GM03348 (cell line): ENCODE data around the gene SIX3.

ENCODE experiments used
- DNase-seq: peaks from one replicate; pipeline ENCODE4 v3.0.0; 2012; ENCODE audit warnings: low spot score

SIX3 gene

DNA sequence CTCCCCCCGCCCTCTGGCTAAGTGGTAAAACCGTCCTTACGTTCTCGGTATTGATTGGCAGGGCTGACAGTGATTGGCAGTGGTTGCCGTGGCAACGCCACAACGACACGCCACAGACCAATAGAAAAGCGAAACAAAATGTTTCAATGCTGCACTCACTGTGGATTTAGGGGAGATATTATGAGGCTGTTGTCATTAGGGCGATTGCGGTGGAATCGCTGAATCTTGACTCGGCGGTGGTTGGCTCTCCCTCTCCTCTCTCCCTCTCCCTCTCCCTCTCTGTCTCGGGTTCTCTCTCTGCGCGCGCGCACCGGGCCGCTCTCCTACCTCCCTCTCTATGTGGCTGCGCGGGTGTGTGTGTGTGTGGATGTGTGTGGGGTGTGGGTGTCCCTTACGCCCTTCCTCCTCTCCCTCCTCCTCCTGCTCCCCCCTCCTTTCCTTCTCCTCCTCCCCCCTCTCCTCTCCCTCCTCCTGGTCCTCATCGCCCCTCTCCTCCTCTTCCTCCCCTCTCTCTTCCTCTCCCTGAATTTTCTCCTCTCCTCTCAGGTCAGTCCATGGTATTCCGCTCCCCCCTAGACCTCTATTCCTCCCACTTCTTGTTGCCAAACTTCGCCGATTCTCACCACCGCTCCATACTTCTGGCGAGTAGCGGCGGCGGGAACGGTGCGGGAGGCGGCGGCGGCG lies at the start of gene SIX3:
Gene SIX3 (plus strand): TSS at position 152 of the 684 bp plus-strand sequence. CDS start 403 bp downstream, at position 555.
- DNase-seq: peak; percentile 53

- no peak for DNase-seq
These were observed 47.4 kb upstream of the SIX3 start for GRCh38 chr2:44894058-44894457.

DNA sequence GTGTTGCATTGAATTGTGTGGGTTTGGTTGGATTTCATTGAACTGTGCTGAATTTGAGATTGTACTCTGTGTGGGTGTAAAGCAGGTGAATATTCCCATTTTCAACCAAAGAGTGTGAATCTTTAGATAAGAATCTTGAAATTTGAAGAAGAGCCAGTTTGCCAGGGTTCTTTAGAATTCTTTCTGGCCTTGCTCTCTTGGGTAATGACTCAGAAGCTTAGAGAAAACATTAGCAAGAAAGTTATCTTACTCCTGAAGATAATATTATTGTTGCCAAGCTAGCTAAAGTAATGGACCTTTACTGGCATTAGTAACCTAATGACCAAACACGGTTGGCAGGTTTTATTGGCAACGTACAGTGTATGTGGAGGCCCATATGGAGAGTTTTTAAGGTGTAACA lies 46.4 kb upstream of the SIX3 start:
- DNase-seq: no peak

- no peak for DNase-seq
These were observed 44.1 kb upstream of the SIX3 start for GRCh38 chr2:44897406-44897805.

- no peak for DNase-seq
These were observed 39.0 kb upstream of the SIX3 start for GRCh38 chr2:44902217-44903137.

DNA sequence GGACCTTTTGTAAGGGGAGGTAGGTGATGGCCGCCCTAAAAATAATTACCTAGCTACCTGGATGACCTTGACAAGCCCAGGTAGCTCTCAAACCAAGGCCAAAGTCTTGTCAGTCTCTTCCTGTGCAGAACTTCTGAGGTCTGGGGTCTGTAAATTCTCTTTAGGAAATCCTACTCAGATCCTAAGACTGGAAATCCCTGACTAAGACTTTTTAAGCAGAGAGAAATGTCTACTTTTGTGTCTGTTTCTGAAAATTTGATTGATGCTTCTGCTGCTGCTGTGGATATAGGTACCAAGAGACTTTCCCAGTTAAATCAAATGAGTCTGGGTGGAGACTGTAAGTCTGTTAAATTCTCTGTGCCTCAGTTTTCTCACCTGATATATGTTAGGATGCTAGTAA lies 36.9 kb upstream of the SIX3 start:
- no peak for DNase-seq

DNA sequence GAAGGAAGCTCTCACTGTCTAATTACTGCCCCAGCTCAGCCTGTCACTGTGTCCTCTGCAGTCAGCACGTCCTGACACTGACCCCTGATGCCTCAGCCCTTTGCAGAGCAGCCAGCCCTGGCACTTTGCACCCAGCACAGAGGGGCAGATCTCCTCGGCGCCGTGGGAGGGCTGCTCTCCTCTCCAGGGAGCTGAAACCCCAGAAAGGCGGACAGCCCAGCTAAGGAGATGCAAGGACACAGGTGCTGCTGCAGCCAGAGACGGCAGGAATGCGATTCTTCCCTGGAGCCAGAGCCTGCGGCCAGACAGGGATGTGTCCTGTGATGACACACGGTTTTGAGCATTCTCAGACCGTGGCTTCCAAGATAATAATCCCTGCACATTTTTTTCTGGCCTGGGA lies 34.5 kb upstream of the SIX3 start:
- DNase-seq: peak; percentile 16

GRCh38 chr2:44909831-44910230 lies 31.7 kb upstream of the SIX3 start:
- DNase-seq: no peak

- peak; percentile 61 for DNase-seq
These were observed 28.8 kb upstream of the SIX3 start for GRCh38 chr2:44912660-44913059.

GRCh38 chr2:44916291-44916690 lies 25.2 kb upstream of the SIX3 start:
- DNase-seq: no peak

DNA sequence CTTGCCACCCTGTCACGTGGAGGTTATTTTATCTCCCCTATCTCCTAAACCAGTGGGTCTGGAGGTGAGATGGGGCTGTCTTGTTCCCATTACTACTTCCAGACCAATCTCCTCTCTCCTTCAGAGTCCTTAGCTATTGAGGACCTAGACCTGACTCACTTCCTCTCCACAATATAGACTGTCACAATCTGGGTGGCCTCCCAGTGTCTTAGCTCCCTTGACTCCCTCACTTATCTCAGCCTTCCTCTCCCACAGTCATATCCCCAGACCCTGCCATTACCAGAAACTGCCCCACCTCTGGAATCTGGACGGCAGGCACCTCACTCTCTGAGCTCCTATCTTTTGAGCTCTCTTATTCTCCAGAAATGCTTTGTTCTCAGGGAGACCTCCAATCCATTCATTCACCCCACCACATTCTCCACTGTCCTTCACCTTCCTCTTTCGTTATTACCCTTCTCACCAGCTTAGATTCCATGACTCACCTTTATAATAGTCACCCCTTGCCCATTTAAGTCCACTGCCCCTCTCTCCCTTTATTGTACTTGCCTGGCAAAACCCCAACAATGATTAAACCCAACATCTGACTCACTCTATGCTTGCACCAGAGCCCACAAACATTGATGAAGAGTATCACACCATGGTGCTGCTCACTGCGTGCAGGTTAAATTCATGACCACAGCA lies 23.3 kb upstream of the SIX3 start:
- no peak for DNase-seq

DNA sequence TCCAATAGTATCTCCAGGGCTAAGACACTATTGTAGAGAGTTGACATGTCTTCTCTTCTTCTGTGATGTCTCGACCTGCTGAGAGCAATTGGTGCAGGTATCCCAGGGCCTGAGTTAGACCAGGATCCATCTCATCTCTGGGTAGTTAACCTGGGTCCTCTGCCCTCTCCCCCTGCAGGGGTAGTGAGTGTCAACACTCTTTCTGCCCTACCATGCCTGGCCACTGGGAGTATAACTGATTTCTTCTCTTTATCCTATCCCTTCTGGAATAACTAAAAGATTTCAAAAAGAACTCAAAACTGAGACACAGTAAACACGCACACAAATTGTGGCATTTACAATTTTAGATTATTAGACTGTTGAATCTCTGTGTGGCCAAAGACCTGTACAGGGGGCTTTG lies 20.8 kb upstream of the SIX3 start:
- DNase-seq: no peak

- no peak for DNase-seq
These were observed 18.7 kb upstream of the SIX3 start for GRCh38 chr2:44922776-44923175.

DNA sequence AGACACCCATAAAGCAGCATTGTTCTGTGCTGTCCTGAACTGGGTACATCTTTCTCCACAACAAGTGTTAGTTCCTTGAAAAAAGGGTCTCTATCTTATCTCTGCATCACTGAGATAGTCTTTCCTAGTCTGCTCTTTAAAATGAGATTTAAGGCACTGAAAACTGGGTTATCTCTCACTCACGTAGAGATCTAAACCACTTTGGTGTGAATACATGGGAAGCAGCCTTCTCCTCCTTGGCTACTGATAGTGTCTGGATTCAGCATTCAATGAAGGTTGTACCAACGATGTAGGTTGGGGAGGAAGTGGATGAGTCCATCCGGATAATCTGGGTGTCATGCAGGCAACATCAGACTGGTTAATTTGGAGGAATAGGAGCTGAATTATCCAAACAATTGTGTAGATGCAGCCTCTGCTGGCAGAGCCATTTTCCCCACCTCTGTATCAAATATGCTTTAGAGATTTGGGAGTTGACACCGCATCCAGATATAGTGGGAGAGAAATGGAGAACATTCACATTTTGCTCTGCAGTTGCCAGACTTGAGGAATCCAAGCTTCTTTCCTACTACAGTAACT lies 15.9 kb upstream of the SIX3 start:
- DNase-seq: no peak

DNA sequence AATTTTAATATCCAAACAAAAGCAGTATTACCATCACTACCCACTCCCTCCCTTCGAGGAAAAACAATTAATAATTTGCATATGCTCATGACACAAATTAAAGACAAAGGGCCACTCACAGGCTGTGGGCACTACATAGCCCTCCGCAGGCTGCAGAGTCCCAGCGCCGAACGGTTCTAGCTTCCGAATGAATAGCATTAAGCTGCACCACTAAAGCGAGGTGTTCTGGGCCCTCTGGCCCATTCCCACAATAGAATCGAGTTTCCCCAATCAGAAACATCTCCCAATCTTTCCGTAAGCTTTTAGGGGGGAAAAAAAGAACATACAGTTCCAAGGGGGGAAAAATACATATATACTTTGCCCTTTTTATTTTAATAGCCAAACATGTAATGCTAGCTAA lies 14.5 kb upstream of the SIX3 start:
- no peak for DNase-seq

- DNase-seq: no peak
These were observed 13.5 kb upstream of the SIX3 start for GRCh38 chr2:44927985-44928482.

- no peak for DNase-seq
These were observed 12.9 kb upstream of the SIX3 start for GRCh38 chr2:44928483-44929158.

DNA sequence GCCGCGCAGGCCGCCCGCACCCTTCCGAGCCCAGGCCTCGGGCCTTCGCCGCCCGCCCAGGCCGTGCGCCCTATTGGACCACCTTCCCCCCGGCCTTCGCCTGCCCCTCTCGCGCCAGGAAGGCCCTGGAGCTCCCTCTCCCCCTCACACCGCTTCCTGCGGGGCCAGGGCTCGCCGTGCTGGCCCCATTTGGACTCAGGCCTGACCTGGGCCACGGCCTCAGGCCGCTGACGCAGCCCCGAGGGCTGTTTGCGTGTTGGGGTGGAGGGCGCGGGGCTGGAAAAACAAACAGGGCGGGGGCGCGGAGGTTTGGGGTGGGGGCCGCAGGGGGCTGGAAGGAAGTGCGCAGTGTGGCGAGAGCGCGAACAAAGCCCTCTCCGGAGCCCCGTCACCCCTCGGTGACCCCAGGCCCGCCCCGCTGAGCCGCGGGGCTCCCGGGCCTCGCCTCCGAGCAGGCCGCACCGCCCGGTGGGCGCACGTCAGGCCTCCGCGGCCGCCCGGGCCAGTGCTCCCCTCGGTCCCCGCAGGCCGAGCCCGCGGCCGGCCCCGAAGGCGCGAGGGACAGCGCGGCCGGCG lies 12.3 kb upstream of the SIX3 start:
- DNase-seq: no peak

- DNase-seq: no peak
These were observed 11.7 kb upstream of the SIX3 start for GRCh38 chr2:44929735-44930273.

GRCh38 chr2:44930274-44931197 lies 11.0 kb upstream of the SIX3 start:
- no peak for DNase-seq
